Prostate gland (tissue), 2 donors: Measurements from ENCODE around the gene FRMD4A.

Source experiments
- CTCF ChIP-seq, 4 experiments: fragments of 200-600 bp in 2 of 4; fragments of 450-650 bp in 2 of 4; sonication (generic) in 2 of 4; IDR thresholded peaks; 1 replicate in 3 of 4; 2 replicates in 1 of 4; pipeline ENCODE4 v1.5.1; 2016 to 2019; ENCODE audit warnings: antibody characterized with exemption in 4 of 4, mild to moderate bottlenecking in 2 of 4, moderate library complexity in 2 of 4
- POLR2A ChIP-seq: fragments of 450-650 bp; IDR thresholded peaks from one replicate; pipeline ENCODE4 v1.6.1; 2016; ENCODE audit warnings: antibody characterized with exemption, mild to moderate bottlenecking

- TF ChIP-seq CTCF (IDR thresholded peaks at IDR 0.05) = no peak
- TF ChIP-seq POLR2A = no peak
Measured at GRCh38 chr10:14322526-14323188, 8.1 kb downstream of the FRMD4A start.
